NCI-H1105 (cell line): ENCODE measurements around the gene FAM170B.

Source experiments
- DNase-seq: peaks from one replicate; lab custom pipeline; 2025; lab: John Stamatoyannopoulos, UW

Gene FAM170B

GRCh38 chr10:49169776-49170175 lies 36.0 kb upstream of the FAM170B start:
- no peak for DNase-seq

- no peak for DNase-seq
Observed at GRCh38 chr10:49168831-49169500, 35.1 kb upstream of the FAM170B start.

GRCh38 chr10:49168171-49168540 lies 34.3 kb upstream of the FAM170B start:
- no peak for DNase-seq

- DNase-seq, result no peak
Observed at GRCh38 chr10:49167425-49168170, 33.8 kb upstream of the FAM170B start.

- no peak for DNase-seq
Observed at GRCh38 chr10:49166484-49167400, 32.9 kb upstream of the FAM170B start.

- DNase-seq, result no peak
Observed at GRCh38 chr10:49165821-49166483, 32.1 kb upstream of the FAM170B start.

- DNase-seq, result no peak
Observed at GRCh38 chr10:49165259-49165658, 31.4 kb upstream of the FAM170B start.

- no peak for DNase-seq
Observed at GRCh38 chr10:49164559-49165188, 30.9 kb upstream of the FAM170B start.

- DNase-seq, result no peak
Observed at GRCh38 chr10:49163741-49164140, 29.9 kb upstream of the FAM170B start.

- no peak for DNase-seq
Observed at GRCh38 chr10:49162761-49163310, 29.0 kb upstream of the FAM170B start.

- no peak for DNase-seq
Observed at GRCh38 chr10:49162063-49162462, 28.2 kb upstream of the FAM170B start.

- no peak for DNase-seq
Observed at GRCh38 chr10:49161411-49161997, 27.7 kb upstream of the FAM170B start.

- DNase-seq, result no peak
Observed at GRCh38 chr10:49160814-49161213, 27.0 kb upstream of the FAM170B start.

GRCh38 chr10:49160110-49160509 lies 26.3 kb upstream of the FAM170B start:
- no peak for DNase-seq

GRCh38 chr10:49158915-49159314 lies 25.1 kb upstream of the FAM170B start:
- no peak for DNase-seq

- no peak for DNase-seq
Observed at GRCh38 chr10:49158404-49158803, 24.6 kb upstream of the FAM170B start.

- DNase-seq, result no peak
Observed at GRCh38 chr10:49157229-49157628, 23.4 kb upstream of the FAM170B start.

- no peak for DNase-seq
Observed at GRCh38 chr10:49154641-49155040, 20.8 kb upstream of the FAM170B start.

- DNase-seq, result no peak
Observed at GRCh38 chr10:49153971-49154370, 20.1 kb upstream of the FAM170B start.

GRCh38 chr10:49153115-49153514 lies 19.3 kb upstream of the FAM170B start:
- no peak for DNase-seq

GRCh38 chr10:49152663-49153062 lies 18.8 kb upstream of the FAM170B start:
- DNase-seq, result no peak
